Activated CD4-positive, alpha-beta T cell treated with anti-CD3 and anti-CD28 coated beads for 24 hours (primary cell): ENCODE measurements around the gene RNF13.
"Not testable (repeated sequence)": the region's sequence is repeated elsewhere in the genome, so short reads cannot be mapped to it uniquely, and the experiment has no call there.

Experiments used
- DNase-seq, 2 donors: peaks; one replicate each; pipeline ENCODE4 v3.0.0-alpha.2; 2020; ENCODE audit warnings: low read depth in 2 of 2

Gene RNF13

GRCh38 chr3:149957361-149958125 lies 144.5 kb downstream of the RNF13 start:
- no peak for DNase-seq

DNA sequence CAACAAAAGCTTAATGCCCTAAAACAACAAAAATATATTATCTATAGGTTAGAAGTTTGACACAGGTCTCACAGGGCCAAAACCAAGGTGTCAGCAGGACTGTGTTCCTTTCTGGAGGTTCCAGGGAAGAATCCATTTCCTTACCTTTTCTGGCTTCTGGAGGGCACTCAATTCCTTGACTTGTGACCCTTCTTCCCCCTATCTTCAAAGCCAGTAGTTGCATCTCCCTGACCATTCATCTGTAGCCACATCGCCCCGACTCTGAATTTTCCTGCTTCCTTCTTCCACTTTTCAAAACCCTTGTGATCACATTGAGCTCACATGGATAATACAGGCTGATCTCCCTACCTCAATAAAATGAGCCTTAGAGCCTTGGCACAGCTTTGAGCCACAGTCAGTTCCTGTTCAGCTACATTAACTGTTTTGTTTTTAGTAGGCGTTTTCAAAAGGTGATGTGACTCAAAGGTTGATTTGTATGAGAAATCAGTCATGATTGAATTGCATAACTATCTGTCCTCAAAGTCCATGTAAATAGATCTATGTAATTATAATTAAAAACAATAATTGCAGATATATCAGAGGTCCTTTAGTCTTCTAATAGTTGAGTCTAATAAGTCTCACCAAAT lies 145.3 kb downstream of the RNF13 start:
- no peak for DNase-seq

GRCh38 chr3:149959443-149959842 lies 146.4 kb downstream of the RNF13 start:
- DNase-seq: no peak

DNA sequence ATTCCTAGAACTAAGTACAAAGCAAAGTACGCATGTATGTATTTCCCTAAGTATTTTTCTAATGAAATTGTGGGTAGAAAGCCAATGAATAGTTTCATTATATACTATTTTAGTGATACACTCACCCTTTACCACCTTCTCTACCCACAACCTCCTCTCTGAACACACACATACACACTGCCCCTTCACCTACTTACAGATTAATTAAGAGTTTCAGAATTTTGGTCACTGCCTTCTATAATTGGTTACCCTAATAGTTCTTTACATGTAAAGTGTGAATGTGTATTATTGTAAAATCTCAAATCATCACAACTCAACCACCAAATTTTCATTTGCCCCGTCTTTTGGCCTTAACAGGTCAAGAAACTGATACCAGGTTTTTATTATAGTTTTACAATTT lies 150.5 kb downstream of the RNF13 start:
- no peak for DNase-seq

DNA sequence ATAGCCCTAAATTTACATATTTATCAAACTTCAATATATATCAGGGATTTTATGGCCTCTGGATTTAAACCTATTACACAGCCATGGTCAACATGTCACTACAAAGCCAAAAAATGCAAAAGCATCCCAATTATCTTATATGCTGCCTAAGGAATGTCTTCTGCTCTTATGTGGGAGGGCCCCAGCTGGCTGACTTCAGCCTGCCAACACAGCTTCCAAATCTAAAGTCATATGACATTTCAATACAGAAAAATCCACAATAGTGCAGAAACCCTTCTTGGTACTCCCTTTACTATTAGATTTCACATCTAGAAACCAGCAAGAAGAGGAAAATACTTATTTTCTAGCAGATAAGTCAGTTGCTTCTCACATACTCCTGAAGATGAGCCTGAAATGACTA lies 151.3 kb downstream of the RNF13 start:
- DNase-seq: no peak

DNA sequence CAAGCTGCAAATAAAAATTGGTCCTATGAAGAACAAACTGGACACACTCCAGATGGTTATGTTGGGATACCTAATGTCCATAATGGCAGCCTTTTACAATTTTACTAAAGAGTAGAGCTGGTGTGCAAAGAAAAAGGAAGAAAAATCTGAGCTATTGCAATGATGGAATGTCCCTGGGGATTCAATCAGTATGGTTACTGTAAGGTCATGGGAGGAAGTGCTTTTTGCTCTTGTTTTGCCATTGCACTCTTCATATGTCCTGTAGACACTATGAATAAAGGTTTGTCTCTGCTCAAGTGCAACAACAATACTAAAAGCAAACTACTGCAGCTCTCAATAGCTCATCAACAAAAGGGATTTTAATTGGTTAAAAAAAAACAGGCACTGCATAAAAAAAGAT lies 152.3 kb downstream of the RNF13 start:
- no peak for DNase-seq

DNA sequence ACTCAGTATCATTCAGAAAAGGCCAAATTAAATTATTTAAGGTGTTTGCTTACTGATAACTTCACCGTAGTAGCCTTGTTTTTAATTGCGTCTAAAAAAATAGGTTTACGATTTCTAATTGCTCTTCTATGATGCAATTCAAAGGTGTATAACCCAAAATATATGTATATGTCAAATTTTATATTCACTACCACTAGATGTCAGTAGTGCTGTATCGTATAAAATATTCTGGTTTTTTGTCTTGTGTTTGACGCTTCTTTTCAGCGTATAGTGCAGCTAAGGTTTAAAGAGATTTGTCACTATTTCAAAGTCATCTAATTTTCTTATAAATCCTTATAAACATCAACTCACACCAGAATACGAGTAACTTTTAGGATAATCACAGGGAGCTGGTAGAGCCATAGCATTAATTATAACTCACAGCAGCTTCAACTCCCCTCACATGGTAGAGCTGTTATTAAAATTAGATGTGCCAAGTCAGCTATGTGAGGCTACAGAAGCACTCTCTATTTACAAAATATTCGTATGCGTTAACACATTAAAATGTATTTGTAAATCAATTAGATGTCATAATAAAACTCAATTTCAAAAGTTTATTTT lies 154.2 kb downstream of the RNF13 start:
- DNase-seq: no peak

DNA sequence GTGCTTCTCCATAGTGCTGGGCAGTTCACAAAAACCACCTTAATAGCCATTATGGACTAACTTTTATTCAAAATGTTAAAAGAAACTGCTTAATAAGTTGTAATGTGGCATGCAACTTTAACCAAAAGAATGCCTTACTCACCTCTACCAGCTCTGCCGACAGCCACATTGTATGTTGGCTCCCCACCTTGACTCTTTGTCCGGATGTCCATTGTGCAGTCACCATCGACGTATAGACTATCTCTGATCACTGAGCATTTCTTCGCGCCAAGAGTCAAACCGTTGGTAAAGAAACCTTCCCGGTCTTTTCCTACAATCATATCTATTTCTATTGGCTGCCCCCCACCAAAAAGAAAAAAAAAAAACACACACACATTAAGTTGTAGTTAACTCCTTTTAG lies 155.2 kb downstream of the RNF13 start:
- no peak for DNase-seq

DNA sequence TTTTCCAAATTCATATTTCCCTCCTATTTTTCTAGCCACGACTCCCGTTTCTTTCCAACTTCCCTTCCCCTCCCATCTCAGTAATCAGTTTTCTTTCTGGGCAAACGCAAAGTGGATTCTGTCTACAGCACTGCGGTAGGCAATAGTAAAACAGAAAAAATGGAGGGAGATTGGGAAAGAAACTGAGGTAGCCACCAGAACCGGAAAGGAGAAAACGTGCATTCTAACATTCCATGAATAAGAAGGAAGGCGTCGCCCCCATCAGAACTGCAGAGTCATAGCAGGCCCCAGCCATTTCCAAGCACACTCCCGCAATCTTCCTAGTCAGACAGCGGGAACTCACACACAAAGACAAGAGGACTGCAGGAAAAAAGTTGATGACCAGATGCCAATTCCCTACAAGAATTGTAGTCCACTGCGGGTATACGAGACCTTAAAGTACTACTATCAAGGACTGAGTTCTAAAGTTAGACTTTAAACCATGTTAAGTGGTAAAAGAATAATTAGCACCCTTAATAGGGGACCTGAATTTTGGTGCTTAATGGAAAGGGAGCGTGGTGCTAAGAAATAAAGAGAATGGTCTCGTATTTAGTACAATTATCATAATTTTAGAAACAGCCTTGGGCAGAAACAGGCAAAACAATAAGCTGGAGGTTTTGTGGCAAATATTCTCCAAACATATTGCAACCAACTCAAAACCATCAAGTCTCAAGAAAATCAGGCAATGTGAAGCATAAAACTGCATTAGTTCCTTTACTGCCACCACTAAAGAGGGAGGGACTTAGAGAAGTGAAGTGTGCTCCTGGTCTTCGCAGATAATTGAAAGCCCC lies 156.3 kb downstream of the RNF13 start:
- no peak for DNase-seq

GRCh38 chr3:149969940-149970715 lies 157.1 kb downstream of the RNF13 start:
- DNase-seq: peak; percentile 34 to 54

GRCh38 chr3:149970716-149971402 lies 157.8 kb downstream of the RNF13 start, which contains the start of gene PFN2:
TSS of gene PFN2 (minus strand) at chr3:149970895. CDS start at chr3:149970856, 39 bp downstream.
- DNase-seq: peak; percentile 12 to 19

DNA sequence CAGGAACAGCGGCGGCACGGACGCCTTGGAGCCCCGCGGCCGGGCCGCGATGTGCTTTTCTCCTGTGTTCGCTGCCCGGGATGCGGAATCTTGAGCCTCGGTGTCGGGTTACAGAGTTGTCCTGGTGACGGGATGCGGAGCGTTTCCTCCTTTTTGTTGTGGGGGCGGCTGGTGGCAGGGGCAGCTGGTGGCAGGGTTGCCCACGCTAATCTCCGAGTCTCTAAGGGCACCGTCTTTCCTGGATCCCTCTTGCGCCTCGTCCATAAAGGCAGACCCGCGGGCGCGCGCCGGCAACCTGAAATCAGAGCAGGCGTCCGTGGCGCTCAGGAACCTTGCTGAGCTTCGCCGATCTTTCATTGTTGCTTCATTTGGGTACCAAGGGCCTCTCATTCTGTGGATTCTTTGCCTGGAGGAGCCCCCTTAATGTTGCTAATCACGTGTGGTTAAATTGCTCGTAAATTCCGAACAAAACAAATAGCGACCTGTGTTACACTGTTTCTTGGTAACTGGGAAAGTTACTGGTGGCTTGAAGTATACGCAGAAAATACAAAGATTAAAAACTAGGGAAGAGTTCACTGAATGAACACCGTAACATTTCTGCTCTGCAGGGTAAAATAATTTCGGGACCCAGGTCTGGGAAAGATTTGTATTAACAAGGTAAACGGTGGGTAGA lies 158.5 kb downstream of the RNF13 start:
- DNase-seq: peak in 1 of 2 donors; percentile 13

DNA sequence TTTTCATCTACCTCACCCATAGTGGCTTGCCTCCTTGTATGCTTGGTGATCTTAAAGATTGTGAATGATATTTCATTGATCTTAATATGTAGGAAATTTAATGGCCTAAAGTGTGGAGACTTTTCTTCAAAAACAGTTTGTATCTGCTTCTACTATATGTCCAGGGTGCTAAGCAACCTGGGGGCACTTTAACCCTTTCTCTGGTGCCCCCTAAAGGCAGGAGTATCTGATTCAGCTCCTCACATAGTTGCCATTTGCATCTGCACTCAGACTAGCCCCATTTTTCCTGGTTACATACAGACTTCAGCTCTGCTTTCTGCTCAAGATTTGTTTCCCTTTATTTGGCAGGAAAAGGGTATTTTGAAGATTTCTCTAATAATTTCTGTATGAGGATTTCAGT lies 162.9 kb downstream of the RNF13 start:
- DNase-seq: no peak

- no peak for DNase-seq
Observed at GRCh38 chr3:149977386-149977785, 164.4 kb downstream of the RNF13 start.

- not testable (repeated sequence) for DNase-seq
Observed at GRCh38 chr3:149981979-149982378, 169.0 kb downstream of the RNF13 start.

DNA sequence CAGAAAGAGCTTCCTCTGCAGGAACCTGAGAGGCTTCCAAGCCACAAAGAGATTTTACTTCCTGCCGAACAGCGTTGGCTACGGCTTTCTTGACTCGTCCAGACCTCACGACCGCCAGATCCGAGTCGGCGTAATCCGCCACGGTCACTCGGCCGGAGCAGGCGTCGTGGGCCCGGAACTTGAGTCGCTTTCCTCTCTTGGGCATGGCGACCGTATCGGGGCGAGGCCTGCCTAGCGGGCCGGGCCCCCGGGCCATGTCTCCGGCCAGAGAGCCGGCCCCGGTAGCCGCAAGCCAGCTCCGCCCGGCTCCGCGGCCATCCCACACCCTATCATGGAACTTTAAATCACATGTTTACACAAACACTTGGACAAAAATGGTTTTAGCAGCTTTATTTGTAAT lies 170.0 kb downstream of the RNF13 start:
- DNase-seq: not testable (repeated sequence)

- no peak for DNase-seq
Observed at GRCh38 chr3:149983628-149984027, 170.6 kb downstream of the RNF13 start.

- DNase-seq: no peak
Observed at GRCh38 chr3:149989307-149989706, 176.3 kb downstream of the RNF13 start.

GRCh38 chr3:149990423-149990948 lies 177.5 kb downstream of the RNF13 start:
- DNase-seq: no peak
